Testis (tissue), 3 donors: ENCODE results near the gene DENND1A. TPM values are rescaled to one million over a fixed set of nuclear protein-coding genes. Genes with fewer than 3 reads are reported as not detected.

Experiments used
- DNase-seq: peaks from one replicate; pipeline ENCODE4 v3.0.0-alpha.2; 2019
- H3K27ac ChIP-seq, 2 donors: fragments of 200-600 bp; sonication (generic); one replicate each; pipeline ENCODE4 v1.5.1; 2019
- H3K27me3 ChIP-seq: fragments of 200-600 bp; sonication (generic); one replicate; pipeline ENCODE4 v1.5.1; 2019
- H3K36me3 ChIP-seq: fragments of 200-600 bp; sonication (generic); one replicate; pipeline ENCODE4 v1.5.1; 2017; ENCODE audit warnings: low read depth; ENCODE audit errors: missing control alignments
- H3K4me1 ChIP-seq: fragments of 200-600 bp; sonication (generic); one replicate; pipeline ENCODE4 v1.5.1; 2019
- H3K4me3 ChIP-seq, 2 donors: fragments of 200-600 bp; sonication (generic); one replicate each; pipeline ENCODE4 v1.5.1; 2017 to 2019
- H3K9me3 ChIP-seq: fragments of 200-600 bp; sonication (generic); one replicate; pipeline ENCODE4 v1.5.1; 2017
- CTCF ChIP-seq, 3 experiments: fragments of 450-650 bp in 2 of 3; fragments of 200-600 bp in 1 of 3; sonication (generic) in 1 of 3; IDR thresholded peaks; one replicate each; pipeline ENCODE4 v1.5.1; 2016 to 2019; ENCODE audit warnings: antibody characterized with exemption in 3 of 3, mild to moderate bottlenecking in 2 of 3, moderate library complexity in 1 of 3
- POLR2A ChIP-seq: fragments of 450-650 bp; IDR thresholded peaks from one replicate; pipeline ENCODE4 v1.6.1; 2017; ENCODE audit warnings: antibody characterized with exemption, mild to moderate bottlenecking, moderate library complexity
- WGBS, 2 donors: methylation state at CpG; one replicate each; pipeline ENCODE4 v1.1.5; 2018; 5-methylcytosine and 5-hydroxymethylcytosine counted together
- intact Hi-C: fragments of 100-400 bp; cut with DNase I; formaldehyde crosslinking; loops from one replicate; pipeline ENCODE4 v1.15.1; 2023; ENCODE audit warnings: low total_unique reads
- polyA plus RNA-seq: library from polyadenylated mRNA; stranded (reverse); fragments of 350-450 nt; fragmentation: Illumina TruSeq; extraction: RNeasy Lipid Tissue Mini Kit (QIAGEN cat#74804); gene quantifications from one replicate; pipeline ENCODE4 v1.2.3, GENCODE V29; 2014; ENCODE audit warnings: low read depth, low replicate concordance; ENCODE audit not compliant: insufficient read depth
- total RNA-seq, 2 donors: library from RNA; depleted of rRNA; stranded (reverse); fragments of >200 nt; gene quantifications; one replicate each; pipeline ENCODE4 v1.2.3, GENCODE V29; 2016

The DENND1A gene
- total and polyA plus RNA-seq, 3 donors from 2014 or later, result 20.3 to 47.4 (median 44.9) TPM

DNA sequence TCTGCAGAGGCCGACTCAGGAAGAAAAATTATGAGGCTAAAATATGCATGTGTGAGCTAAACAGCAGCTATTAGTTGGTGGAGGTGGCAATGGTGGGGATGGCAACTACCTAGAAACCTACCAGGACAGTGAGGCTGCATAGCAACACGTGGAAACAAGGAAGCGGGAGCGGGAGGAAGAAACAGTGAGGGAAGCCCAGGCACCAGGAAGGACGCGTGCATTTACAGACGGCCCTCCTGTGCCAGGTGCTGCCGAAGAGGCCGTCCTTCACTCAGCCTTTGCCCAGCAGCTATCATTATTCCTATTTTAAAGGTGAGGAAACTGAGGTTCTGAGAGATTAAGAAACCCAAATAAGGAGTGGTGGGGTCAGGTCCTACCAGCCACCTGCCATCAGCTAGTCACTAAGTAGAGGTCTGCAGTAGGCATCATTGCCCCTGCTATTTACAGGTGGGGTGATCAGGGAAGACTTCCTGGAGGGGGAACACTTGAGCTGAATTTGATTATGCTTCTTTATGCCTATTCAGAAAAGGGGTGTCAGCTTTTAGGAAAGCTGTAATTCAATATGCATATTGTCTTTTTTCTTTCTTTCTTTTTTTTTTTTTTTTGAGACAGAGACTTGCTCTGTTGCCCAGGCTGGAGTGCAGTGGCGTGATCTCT, 448.6 kb downstream of the DENND1A start:
- intact Hi-C loops, result no loop called here
- Histone ChIP-seq H3K9me3 (no peaks in the 10 kb centered on the region), H3K27me3 (no peaks in the 10 kb centered on the region), H3K4me3 (no peak overlapping the region), H3K36me3 (no peaks in the 10 kb centered on the region), H3K27ac (no peak overlapping the region), H3K4me1 (no peaks in the 10 kb centered on the region)
- TF ChIP-seq CTCF (IDR thresholded peaks at IDR 0.05), result no peak
- TF ChIP-seq POLR2A, result no peak
- no peak for DNase-seq
- 90 to 94% methylated on average over 10 of the region's 10 CpGs for WGBS, 2 donors

- Histone ChIP-seq H3K9me3 (no peaks in the 10 kb centered on the region), H3K27ac (no peak overlapping the region), H3K27me3 (no peaks in the 10 kb centered on the region), H3K4me3 (no peak overlapping the region), H3K36me3 (no peaks in the 10 kb centered on the region), H3K4me1 (no peaks in the 10 kb centered on the region)
- TF ChIP-seq POLR2A (no peak), CTCF (IDR thresholded peaks at IDR 0.05) (no peak)
- WGBS, 2 donors, result 91 to 98% methylated on average over 8 of the region's 8 CpGs
- no peak for DNase-seq
- intact Hi-C loops, result no loop called here
Measured at GRCh38 chr9:123480791-123481190, 449.1 kb downstream of the DENND1A start.

DNA sequence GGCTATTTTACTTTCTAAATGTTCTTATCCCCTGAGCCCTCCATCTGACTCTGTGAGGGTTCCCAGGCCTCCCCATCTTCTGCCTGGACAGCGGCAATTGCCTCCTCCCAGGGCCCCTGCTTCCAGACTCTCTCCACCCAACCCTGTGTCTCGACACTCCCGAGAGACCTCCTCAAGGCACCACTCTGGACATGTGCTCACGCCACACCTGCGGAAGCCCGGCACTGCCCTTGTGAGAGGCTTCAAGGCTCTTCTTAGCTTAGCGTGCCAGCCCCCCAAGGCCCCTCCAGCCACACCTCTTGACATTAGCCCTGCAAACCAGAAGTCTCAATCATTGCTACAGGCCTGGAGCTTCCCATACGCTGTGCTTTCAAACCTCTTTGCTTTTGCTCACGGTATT, 449.8 kb downstream of the DENND1A start:
- Histone ChIP-seq H3K36me3 (no peaks in the 10 kb centered on the region), H3K27ac (no peak overlapping the region), H3K9me3 (no peaks in the 10 kb centered on the region), H3K4me1 (no peaks in the 10 kb centered on the region), H3K4me3 (no peak overlapping the region), H3K27me3 (no peaks in the 10 kb centered on the region)
- intact Hi-C loops, result no loop called here
- WGBS, 2 donors, result 88 to 94% methylated on average over 9 of the region's 9 CpGs
- no peak for TF ChIP-seq POLR2A
- no peak for TF ChIP-seq CTCF (IDR thresholded peaks at IDR 0.05)
- no peak for DNase-seq

- TF ChIP-seq CTCF (IDR thresholded peaks at IDR 0.05) (no peak), POLR2A (no peak)
- intact Hi-C loops, result no loop called here
- Histone ChIP-seq H3K9me3 (no peaks in the 10 kb centered on the region), H3K4me1 (no peaks in the 10 kb centered on the region), H3K4me3 (no peak overlapping the region), H3K36me3 (no peaks in the 10 kb centered on the region), H3K27ac (no peak overlapping the region), H3K27me3 (no peaks in the 10 kb centered on the region)
- no peak for DNase-seq
- 92% methylated on average over 5 of the region's 5 CpGs for WGBS, 2 donors
Measured at GRCh38 chr9:123478967-123479602, 450.8 kb downstream of the DENND1A start.

- H3K27ac ChIP-seq, result no peak overlapping the region
- no peak for TF ChIP-seq CTCF (IDR thresholded peaks at IDR 0.05)
- TF ChIP-seq POLR2A, result no peak
- DNase-seq, result no peak
- intact Hi-C loops, result no loop called here
- H3K9me3 ChIP-seq, result no peaks in the 10 kb centered on the region
- 86 to 98% methylated on average over 6 of the region's 6 CpGs for WGBS, 2 donors
- no peaks in the 10 kb centered on the region for H3K36me3 ChIP-seq
- H3K27me3 ChIP-seq, result no peaks in the 10 kb centered on the region
- no peak overlapping the region for H3K4me3 ChIP-seq
- H3K4me1 ChIP-seq, result no peaks in the 10 kb centered on the region
Measured at GRCh38 chr9:123478160-123478559, 451.8 kb downstream of the DENND1A start.
